GM18907 (cell line): Measurements from ENCODE around the gene PTGDR2.

Experiments
- ATAC-seq: cut with Tn5 transposase; IDR thresholded peaks from one replicate; pipeline ENCODE4 v1.9.1; 2021; ENCODE audit warnings: mild to moderate bottlenecking, moderate library complexity; ENCODE audit not compliant: unreplicated experiment

The PTGDR2 gene

GRCh38 chr11:60858731-60859464 is 3.1 kb upstream of the PTGDR2 start:
- no peak for ATAC-seq

GRCh38 chr11:60858236-60858635 is 2.5 kb upstream of the PTGDR2 start:
- no peak for ATAC-seq

- ATAC-seq = no peak
Measured at GRCh38 chr11:60857378-60858232, 1.9 kb upstream of the PTGDR2 start.

- no peak for ATAC-seq
Measured at GRCh38 chr11:60854847-60855725, 664 bp downstream of the PTGDR2 start.

GRCh38 chr11:60854140-60854846 is 1.5 kb downstream of the PTGDR2 start:
- no peak for ATAC-seq

- no peak for ATAC-seq
Measured at GRCh38 chr11:60852982-60853950, 2.5 kb downstream of the PTGDR2 start.

- ATAC-seq = no peak
Measured at GRCh38 chr11:60852117-60852981, 3.4 kb downstream of the PTGDR2 start.

GRCh38 chr11:60851327-60852104 is 4.2 kb downstream of the PTGDR2 start:
- ATAC-seq = no peak

- ATAC-seq = no peak
Measured at GRCh38 chr11:60849641-60850520, 5.9 kb downstream of the PTGDR2 start.

GRCh38 chr11:60848714-60849151 is 7.0 kb downstream of the PTGDR2 start:
- no peak for ATAC-seq

GRCh38 chr11:60847896-60848295 is 7.9 kb downstream of the PTGDR2 start:
- no peak for ATAC-seq

- no peak for ATAC-seq
Measured at GRCh38 chr11:60847281-60847680, 8.5 kb downstream of the PTGDR2 start.

- ATAC-seq = no peak
Measured at GRCh38 chr11:60845338-60845737, 10.4 kb downstream of the PTGDR2 start.

- no peak for ATAC-seq
Measured at GRCh38 chr11:60844870-60845221, 10.9 kb downstream of the PTGDR2 start.

- no peak for ATAC-seq
Measured at GRCh38 chr11:60844045-60844869, 11.5 kb downstream of the PTGDR2 start.
